HG03565 (cell line): ENCODE data around the gene ZNF888.
A peak's percentile ranks its signal among the peaks of the same experiment; 100 is the strongest.
"Not testable (repeated sequence)": the region's sequence is repeated elsewhere in the genome, so short reads cannot be mapped to it uniquely, and the experiment has no call there.

Experiments
- ATAC-seq: cut with Tn5 transposase; IDR thresholded peaks from one replicate; pipeline ENCODE4 v1.9.1; 2021; ENCODE audit warnings: mild to moderate bottlenecking, moderate library complexity; ENCODE audit not compliant: unreplicated experiment

Gene ZNF888

DNA sequence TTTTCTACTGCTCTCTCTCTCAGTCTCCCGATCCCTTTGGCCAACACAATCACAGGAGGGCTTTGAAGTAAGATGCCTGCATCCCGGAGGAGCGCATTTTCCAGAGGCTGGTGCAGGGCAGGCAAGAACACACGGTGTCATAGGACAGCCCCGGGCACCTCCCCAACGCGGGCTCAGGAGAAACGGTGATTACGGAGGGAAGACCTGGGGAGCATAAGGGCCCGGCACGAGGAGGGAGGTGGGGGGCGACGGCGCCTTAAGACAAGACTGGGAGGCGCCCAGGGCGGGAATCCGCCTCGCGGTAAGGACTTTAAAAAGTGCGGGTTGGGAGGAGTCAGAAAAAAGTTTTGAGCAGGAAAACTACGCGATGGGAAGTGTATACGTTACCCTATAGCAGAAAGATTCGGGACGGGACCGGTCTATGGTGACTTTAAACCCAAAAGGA, 18.7 kb upstream of the ZNF888 start:
- ATAC-seq, result no peak

DNA sequence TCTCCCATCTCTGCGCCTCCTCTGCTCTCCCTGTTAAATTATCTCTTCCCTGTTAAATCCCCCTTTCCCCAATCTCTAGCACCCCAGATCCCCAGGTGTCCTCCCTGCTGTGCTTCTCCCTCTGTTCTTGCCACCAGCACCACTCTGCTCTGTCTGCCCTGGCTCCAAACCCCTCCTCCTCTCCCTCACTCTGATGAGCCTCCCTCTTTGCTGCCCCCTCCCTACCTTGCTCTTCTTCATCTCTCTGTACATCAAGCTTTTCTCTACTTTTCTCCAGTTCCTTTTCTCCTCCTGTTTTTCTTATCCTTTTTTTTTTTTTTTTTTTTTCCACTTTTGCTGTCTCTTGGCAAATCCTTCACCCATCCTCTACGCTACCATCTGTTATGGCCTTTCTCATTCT, 18.3 kb upstream of the ZNF888 start:
- not testable (repeated sequence) for ATAC-seq

DNA sequence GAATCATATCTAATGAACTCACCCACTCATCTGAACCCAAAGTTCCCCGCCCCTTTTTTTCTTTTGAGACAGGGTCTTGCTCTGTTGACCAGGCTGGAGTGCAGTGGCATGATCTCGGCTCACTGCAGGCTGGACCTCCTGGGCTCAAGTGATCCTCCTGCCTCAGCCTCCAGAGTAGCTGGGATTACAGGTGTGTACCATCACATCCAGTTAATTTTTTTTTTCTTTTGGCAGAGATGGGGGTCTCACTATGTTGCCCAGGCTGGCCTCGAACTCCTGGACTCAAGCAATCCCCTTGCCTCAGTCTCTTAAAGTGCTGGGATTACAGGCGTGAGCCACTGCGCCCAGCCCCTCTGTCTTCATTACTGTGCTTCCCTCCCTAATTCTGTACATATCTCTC, 17.7 kb upstream of the ZNF888 start:
- not testable (repeated sequence) for ATAC-seq

DNA sequence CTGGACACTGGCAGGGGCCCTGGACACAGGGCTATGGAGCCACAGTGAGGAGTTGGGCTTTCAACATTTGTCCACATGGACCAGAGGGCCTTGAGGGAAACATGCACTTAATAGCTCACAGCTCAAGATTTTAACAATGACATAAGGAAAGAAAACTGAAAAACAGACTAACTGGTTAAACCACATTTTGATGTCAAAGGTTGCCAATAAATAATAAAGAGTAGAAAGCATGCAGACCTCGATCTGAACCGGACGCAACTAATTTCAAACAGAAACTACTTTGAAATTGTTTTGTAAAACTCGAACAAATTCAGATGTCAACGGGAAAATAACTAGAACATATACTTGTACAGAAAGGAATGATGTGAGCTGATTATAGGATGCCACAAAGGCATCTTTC, 15.5 kb upstream of the ZNF888 start:
- ATAC-seq, result no peak

DNA sequence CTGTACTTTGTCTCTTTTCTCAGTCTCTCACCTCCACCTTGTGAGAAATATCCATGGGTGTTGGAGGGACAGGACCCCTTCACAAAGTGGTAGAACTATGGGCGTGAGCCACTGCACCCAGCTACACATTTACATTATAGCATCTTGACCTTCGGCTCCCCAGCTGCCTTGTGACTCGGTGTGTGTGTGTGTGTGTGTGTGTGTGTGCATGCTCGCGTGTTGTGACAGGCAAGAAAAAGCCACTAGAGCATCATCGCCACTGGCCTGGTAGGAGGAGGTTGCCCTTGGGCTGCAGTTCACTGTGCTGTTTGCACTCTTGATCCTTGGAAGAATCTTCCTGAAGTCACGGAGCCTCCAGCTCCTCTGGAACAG, 13.7 kb upstream of the ZNF888 start:
- ATAC-seq, result no peak

DNA sequence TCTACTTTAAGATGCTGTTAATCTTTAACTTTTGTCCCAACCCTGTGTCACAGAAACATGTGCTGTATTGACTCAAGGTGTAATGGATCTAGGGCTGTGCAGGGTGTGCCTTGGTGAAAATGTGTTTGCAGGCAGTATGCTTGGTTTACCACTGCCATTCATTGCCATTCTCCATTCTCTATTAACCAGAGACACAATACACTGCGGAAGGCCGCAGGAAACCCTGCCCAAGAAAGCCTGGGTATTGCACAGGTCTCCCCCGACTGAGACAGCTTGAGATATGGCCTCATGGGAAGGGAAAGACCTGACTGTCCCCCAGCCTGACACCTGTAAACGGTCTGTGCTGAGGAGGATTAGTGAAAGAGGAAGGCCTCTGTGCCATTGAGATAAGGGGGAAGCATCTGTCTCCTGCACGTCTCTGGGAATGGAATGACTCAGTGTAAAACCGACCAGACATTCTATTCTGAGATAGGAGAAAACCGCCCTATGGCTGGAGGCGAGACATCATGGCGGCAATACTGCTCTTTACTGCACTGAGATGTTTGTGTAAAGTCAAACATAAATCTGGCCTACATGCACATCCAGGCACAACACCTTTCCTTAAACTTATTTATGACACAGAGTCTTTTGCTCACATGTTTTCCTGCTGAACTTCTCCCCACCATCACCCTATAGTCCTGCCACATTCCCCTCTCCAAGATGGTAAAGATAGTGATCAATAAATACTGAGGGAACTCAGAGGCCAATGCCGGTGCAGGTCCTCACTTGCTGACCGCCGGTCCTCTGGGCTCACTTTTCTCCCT, 13.1 kb upstream of the ZNF888 start:
- ATAC-seq, result no peak

DNA sequence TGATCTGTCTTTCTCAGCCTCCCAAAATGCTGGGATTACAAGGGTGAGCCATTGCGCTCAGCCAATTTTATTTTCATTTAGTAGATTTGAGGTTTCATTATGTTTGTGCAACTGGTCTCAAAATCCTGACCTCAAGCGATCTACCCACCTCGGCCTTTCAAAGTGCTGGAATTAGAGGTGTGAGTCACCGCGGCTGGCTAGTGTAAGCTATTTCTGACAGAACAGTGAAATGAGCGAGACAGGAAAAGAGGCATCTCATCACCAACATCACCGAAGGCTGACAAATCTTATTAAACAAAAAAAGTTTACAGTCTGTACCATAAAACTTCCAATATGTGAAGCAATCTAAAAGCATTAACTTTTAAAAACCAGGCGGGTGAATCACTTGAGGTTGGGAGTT, 12.2 kb upstream of the ZNF888 start:
- no peak for ATAC-seq

DNA sequence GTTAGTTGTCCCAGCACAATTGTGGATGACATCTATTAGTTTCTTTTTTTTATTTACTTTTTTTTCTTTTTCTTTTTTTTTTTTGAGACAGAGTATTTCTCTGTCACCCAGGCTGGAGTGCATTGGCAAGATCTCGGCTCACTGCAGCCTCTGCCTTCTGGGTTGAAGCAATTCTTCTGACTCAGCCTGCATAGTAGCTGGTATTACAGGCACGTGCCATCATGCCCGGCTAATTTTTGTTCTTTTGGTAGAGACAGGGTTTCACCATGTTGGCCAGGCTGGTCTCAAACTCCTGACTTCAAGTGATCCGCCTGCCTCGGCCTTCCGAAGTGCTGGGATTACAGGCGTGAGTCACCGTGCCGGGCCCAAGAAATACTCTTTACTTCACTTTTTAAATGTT, 1.4 kb upstream of the ZNF888 start:
- not testable (repeated sequence) for ATAC-seq

DNA sequence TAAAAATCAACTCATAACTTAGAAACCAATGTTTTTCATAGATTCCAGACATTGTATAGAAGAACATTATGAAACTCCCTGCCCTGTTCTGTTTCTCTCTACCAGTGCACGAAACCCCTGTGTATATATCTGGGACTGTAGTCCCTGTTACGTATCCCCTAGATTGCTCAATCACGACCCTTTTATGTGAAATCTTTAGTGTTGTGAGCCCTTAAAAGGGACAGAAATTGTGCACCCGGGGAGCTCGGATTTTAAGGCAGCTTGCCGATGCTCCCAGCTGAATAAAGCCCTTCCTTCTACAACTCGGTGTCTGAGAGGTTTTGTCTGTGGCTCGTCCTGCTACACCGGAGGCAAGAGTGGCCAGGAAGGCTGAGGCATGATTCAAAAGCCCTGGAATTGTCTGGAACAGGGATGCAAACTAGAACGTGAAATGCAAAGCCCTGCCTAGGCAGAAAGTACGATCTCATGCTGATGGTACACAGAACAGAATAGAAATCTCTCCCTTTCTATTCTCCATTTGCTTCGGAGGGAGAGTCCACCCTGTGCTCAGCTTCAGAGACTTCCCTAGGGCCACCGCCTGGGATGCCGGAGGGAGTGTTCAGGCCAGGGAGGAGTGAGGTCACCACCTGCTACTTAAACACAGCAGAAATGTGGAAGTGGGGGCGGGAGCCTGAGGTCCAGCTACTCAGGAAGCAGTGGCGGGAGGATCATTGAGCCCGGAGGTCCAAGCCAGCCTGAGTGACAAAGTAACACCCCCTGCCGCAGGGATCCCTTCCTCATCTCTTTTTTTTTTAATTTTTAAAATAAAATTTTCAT, 758 bp upstream of the ZNF888 start:
- ATAC-seq, result no peak

DNA sequence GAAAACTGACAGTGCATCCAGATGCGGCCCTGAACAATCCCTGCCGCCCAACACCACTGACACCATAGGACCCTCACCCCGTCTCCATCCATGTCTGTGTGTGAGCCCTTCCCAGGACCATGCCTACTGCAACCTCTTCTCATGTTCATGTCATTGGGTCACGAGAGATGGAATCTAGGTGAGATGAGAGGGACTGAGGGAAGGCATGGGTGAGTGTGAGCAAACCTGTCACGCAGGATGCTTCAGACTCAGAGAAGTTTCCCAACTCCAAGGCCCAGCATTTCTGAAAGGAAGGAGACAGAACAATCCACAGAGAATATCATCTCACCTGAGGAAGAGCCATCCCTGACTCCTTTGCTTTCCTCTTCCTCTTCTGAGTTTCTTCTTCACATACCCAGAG, 5.7 kb downstream of the ZNF888 start:
- no peak for ATAC-seq

DNA sequence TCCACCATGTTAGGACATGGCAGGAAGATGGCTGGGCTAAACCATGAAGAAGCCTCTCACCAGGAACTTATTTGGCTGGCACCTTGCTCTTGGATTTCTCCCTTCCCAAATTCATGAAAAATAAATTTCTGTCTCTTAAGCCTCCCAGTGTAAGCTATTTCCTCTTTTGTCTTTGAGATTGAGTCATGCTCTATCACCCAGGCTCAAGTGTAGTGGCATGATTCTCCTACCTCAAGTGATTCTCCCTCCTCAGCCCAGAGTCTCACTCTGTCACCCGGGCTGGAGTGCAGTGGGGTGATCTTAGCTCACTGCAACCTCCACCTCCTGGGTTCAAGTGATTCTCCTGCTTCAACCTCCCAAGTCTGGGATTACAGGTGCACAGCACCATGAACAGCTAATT, 12.6 kb downstream of the ZNF888 start:
- no peak for ATAC-seq

DNA sequence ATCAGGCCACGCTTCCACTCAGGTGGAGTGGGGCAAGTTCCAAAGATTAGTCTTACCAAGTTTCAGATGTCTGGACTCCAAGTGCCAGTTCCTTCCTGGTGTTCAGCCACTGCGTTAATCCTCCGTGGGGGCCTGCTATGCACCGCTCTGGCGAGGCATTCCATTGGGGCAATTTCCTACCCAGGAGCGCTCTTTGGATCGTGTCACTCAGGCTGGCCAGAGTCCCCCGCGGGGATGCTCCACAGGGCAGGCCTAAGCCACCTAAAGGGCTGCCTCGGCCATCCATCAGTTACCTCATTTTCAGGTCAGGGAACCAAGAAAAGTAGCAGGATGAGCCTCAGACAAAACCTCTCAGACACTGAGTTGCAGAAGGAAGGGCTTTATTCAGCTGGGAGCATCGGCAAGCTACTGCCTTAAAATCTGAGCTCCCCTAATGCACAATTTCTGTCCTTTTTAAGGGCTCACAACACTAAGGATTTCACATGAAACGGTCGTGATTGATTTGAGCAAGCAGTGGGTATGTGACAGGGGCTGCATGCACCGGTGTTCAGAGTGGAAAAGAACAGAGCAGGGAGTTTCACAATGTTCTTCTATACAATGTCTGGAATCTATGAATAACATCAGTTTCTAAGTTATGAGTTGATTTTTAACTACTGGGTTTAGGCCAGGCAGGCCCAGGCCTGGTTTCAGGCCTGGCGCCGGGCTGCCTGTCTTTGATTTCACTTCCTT, 19.0 kb downstream of the ZNF888 start:
- not testable (repeated sequence) for ATAC-seq

DNA sequence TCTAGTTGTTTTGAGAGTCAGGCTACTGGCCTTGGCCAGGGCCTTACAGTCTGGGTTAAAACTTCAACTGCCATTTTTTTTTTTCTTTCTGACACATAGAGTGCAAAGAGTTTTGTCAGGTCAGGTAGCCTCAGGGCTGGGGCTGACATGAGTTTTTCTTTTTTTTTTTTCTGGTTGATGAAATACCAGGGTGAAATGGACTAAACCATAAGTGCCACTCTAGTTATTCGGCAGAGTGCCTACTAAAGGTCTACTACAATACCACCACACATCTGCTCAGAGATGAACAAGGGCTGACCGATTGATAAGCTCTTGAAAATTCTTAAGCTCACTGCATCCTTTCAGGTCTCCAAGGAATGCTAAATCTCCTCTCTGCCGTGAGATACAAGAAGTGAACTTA, 21.4 kb downstream of the ZNF888 start:
- ATAC-seq, result no peak

DNA sequence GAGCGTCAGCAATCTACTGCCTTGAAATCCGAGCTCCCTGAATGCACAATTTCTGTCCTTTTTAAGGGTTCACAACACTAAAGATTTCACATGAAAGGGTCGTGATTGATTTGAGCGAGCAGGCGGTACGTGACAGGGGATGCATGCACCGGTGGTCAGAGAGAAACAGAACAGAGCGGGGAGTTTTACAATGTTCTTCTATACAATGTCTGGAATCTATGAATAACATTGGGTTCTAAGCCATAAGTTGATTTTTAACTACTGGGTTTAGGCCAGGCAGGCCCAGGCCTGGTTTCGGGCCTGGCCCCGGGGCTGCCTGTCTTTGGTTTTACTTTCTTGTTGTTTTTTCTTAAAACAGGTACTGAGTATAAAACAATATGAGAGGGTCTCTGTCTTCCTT, 24.6 kb downstream of the ZNF888 start:
- not testable (repeated sequence) for ATAC-seq

DNA sequence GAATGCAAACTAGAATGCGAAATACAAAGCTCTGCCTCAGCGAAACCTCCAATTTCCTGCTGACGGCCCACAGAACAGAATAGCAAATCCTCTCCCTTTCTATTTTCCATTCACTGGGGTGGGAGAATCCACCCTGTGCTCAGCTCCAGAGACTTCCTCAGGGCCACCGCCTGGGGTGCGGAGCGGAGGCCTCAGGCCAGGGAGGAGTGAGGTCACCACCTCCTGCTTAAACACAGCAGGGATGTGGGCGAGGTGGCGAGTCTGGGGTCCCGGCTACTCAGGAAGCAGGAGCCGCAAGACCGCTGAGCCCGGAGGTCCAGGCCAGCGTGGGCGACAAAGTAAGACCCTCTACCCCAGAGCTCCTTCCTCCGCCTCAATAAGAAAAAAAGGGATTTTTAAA, 25.1 kb downstream of the ZNF888 start:
- ATAC-seq, result no peak

DNA sequence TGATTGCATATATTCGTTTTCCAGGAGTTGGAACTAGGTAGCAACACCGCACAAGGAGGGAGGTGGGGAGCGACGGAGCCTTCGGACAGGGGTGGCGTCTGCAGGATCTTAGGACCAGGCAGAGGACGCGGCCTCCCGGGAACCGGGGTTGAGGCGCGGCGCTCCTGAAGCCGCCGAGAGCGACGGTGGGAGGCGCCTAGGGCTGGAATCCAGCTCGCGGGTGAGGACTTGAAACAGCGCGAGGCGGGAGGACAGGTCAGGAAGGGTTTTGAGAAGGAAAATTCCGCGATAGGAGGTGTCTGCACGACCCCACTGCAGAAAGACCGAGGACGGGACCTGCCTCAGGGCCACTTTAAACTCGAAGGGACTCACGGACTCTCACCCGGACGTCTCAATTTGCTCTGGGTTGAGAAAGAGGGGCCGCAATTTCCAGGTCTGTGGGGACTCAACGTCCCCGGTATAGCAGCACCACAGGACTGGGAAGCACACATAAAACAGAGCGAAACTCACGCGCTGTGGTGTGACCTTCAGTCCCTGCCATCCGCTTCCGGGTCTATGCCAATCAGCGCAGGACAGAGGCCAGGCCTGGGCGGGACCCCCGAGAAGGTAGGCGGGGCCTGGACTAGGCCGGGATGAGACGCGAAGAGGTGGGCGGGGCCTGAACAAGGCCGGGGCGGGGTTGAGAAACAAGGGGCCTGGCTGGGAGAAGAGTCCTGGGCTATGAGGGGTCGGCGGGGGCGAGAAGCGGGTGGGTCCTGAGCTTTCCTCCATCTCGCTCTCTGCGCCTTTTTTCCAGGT, 25.9 kb downstream of the ZNF888 start, which contains the start of gene ZNF320:
ZNF320 (minus strand) TSS at position 498 of the 798 bp plus-strand sequence. CDS start 7,380 bp downstream, outside the sequence.
- peak; percentile 92 for ATAC-seq

DNA sequence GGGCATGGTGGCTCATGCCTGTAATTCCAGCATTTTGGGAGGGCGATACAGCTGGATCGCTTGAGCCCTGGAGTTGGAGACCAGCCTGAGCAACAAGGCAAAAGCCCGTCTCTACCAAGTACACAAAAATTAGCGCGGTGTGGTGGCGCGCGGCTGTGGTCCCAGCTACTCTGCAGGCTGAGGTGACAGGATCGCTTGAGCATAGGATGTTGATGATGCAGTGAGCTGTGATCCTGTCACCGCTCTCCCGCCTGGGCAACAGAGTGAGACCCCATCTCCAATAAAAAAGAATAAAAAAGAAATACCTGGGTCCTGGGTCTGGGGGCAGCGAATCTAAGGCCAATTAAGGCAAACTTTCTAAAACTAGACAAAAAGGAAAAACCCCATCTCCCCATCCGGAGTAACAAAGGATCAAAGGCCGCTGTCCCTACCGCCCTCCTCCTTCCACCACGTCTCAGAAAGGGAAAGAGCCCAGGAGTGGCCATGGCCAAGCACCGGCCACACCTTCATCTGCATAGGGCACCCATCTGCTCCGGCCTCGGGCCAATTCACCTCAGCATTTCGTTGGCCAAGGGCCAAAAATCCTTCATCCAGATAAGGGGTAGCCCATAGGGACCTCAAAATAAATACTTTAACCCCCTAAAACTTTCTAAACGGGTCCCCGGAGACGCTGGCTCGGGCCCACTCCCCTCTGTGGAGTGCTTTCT, 26.6 kb downstream of the ZNF888 start:
- no peak for ATAC-seq

DNA sequence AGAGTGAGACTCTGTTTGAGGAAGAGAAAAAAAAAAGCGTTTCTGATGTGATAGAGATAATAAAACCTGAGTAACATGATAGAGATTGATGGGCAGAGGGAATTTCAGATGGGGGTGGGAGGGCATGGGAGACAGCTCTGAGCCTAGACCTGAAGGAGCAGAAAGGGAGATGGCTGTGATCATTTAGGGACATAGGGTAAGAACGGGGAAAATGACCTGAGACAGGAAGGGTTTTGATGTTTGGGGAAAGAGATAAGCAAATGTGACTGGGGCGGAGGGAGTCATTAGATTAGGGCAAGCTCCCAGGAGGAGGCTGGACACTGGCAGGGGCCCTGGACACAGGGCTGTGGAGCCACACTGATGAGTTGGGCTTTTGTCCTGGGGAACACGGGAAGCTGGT, 31.9 kb downstream of the ZNF888 start:
- no peak for ATAC-seq

DNA sequence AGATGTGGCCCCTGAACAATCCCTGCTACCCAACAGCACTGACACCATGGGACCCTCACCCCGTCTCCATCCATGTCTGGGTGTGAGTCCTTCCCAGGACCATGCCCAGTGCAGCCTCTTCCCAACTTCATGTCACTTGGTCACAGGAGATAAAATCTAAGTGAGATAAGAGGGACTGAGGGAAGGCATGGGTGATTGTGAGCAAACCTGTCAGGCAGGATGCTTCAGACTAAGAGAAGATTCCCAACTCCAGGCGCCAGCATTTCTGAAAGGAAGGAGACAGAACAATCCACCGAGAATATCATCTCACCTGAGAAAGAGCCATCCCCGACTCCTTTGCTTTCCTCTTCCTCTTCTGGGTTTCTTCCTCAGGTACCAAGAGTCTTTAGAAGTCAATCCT, 33.3 kb downstream of the ZNF888 start:
- ATAC-seq, result no peak

DNA sequence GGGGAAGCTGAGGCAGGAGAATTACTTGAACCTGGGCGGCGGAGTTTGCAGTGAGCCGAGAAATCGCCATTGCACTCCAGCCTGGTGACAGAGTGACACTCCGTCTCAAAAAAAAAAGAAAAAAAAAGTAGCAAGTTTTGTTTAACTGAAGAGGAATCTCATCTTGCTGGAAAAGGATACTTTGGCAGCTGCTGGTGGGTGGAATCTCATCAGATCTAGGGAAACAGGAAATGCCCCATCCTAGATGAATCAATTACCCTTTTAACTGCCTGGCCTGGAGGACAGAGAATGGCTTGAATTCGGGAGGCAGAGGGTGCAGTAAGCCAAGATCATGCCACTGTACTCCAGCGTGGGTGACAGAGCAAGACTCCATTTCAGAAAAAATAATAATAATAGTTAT, 34.2 kb downstream of the ZNF888 start:
- no peak for ATAC-seq
